WTC11 (cell line): ENCODE measurements around the gene D2HGDH. TPM values are rescaled to one million over a fixed set of nuclear protein-coding genes. Genes with fewer than 3 reads are reported as not detected.

Source experiments
- ATAC-seq: fragments of 200-7000 bp; cut with Tn5 transposase; 2 replicates; pipeline ENCODE4 v1.10.0; 2021; ENCODE audit warnings: mild to moderate bottlenecking, moderate library complexity
- CTCF ChIA-PET: fragments of 300-600 bp; sonication (Branson Sonifier 250); formaldehyde crosslinking; loops from one replicate; lab custom pipeline; 2021; ENCODE audit warnings: antibody characterized with exemption; lab: Charles Lee
- POLR2A ChIA-PET: fragments of 350-600 bp; sonication (Branson Sonifier 250); formaldehyde crosslinking; loops from one replicate; lab custom pipeline; 2021; ENCODE audit warnings: antibody characterized with exemption; lab: Charles Lee
- DNase-seq: peaks from one replicate; pipeline ENCODE4 v3.0.0; 2021; ENCODE audit warnings: low spot score
- H3K27ac Mint-ChIP-seq: 2 replicates; pipeline ENCODE4 v1.8.0; 2021; ENCODE audit warnings: mixed read lengths
- H3K27me3 Mint-ChIP-seq: 2 replicates; pipeline ENCODE4 v1.8.0; 2021; ENCODE audit warnings: low read depth, mild to moderate bottlenecking, moderate library complexity, mixed read lengths
- H3K36me3 Mint-ChIP-seq: 2 replicates; pipeline ENCODE4 v1.8.0; 2021; ENCODE audit warnings: mixed read lengths
- H3K4me1 Mint-ChIP-seq: 2 replicates; pipeline ENCODE4 v1.8.0; 2022; ENCODE audit warnings: mixed read lengths
- H3K4me3 Mint-ChIP-seq: 2 replicates; pipeline ENCODE4 v1.8.0; 2021; ENCODE audit warnings: mild to moderate bottlenecking, moderate library complexity, mixed read lengths
- H3K9me3 Mint-ChIP-seq: 2 replicates; pipeline ENCODE4 v1.8.0; 2021; ENCODE audit warnings: mixed read lengths
- ETV6 ChIP-seq: sonication (generic); formaldehyde crosslinking; IDR thresholded peaks from 2 replicates; pipeline ENCODE4 v1.8.1; 2022; ENCODE audit warnings: mild to moderate bottlenecking, missing genetic modification reagents
- GTF2I ChIP-seq: fragments of 250-450 bp; sonication (Bioruptor Pico); conservative IDR thresholded peaks from 2 replicates; pipeline ENCODE4 v1.4.0; 2021; ENCODE audit warnings: mild to moderate bottlenecking
- NR3C1 ChIP-seq: sonication (generic); formaldehyde crosslinking; conservative IDR thresholded peaks from 2 replicates; pipeline ENCODE4 v1.8.1; 2023; ENCODE audit warnings: low read depth, mild to moderate bottlenecking, missing genetic modification reagents
- RELA ChIP-seq: sonication (generic); formaldehyde crosslinking; IDR thresholded peaks from 2 replicates; pipeline ENCODE4 v1.8.1; 2022; ENCODE audit warnings: missing genetic modification reagents, mild to moderate bottlenecking, borderline replicate concordance
- SMAD4 ChIP-seq: sonication (generic); formaldehyde crosslinking; IDR thresholded peaks from 2 replicates; pipeline ENCODE4 v1.8.0; 2022; ENCODE audit warnings: mild to moderate bottlenecking, missing genetic modification reagents
- ZBTB21 ChIP-seq: sonication (generic); formaldehyde crosslinking; IDR thresholded peaks from 2 replicates; pipeline ENCODE4 v1.8.1; 2023; ENCODE audit warnings: mild to moderate bottlenecking, missing genetic modification reagents, borderline replicate concordance
- ZNF138 ChIP-seq: sonication (generic); formaldehyde crosslinking; conservative IDR thresholded peaks from 2 replicates; pipeline ENCODE4 v1.8.1; 2022; ENCODE audit warnings: mild to moderate bottlenecking, moderate library complexity, missing genetic modification reagents
- total RNA-seq: library from RNA; stranded (reverse); gene quantifications from 3 replicates; pipeline ENCODE4 v1.2.3, GENCODE V29; 2021
- TF ChIP-seq, protein P1 (sequence below): fragments of 250-450 bp; sonication (Bioruptor Pico); IDR thresholded peaks from 2 replicates; pipeline ENCODE4 v1.8.0; 2021; ENCODE audit warnings: mild to moderate bottlenecking
- TF ChIP-seq, protein P2 (sequence below): sonication (generic); formaldehyde crosslinking; IDR thresholded peaks from 2 replicates; pipeline ENCODE4 v1.8.0; 2023; ENCODE audit warnings: missing genetic modification reagents
- TF ChIP-seq, protein P3 (sequence below): sonication (generic); formaldehyde crosslinking; IDR thresholded peaks from 2 replicates; pipeline ENCODE4 v1.8.1; 2023; ENCODE audit warnings: mild to moderate bottlenecking, missing genetic modification reagents
- TF ChIP-seq, protein P4 (sequence below): fragments of 250-450 bp; sonication (Bioruptor Pico); IDR thresholded peaks from 2 replicates; pipeline ENCODE4 v1.9.0; 2021; ENCODE audit warnings: mild to moderate bottlenecking, borderline replicate concordance
- TF ChIP-seq, protein P5 (sequence below): sonication (generic); formaldehyde crosslinking; IDR thresholded peaks from 2 replicates; pipeline ENCODE4 v1.8.1; 2022; ENCODE audit warnings: mild to moderate bottlenecking, missing genetic modification reagents, moderate library complexity, borderline replicate concordance
- TF ChIP-seq, protein P6 (sequence below): fragments of 200-600 bp; IDR thresholded peaks from 2 replicates; pipeline ENCODE4 v1.8.0; 2022; ENCODE audit warnings: antibody characterized with exemption
- TF ChIP-seq, protein P7 (sequence below): sonication (generic); formaldehyde crosslinking; IDR thresholded peaks from 2 replicates; pipeline ENCODE4 v1.8.1; 2023; ENCODE audit warnings: mild to moderate bottlenecking, missing genetic modification reagents, borderline replicate concordance
- TF ChIP-seq, protein P8 (sequence below): sonication (generic); formaldehyde crosslinking; IDR thresholded peaks from 2 replicates; pipeline ENCODE4 v1.8.1; 2023; ENCODE audit warnings: mild to moderate bottlenecking, moderate library complexity, missing genetic modification reagents
- TF ChIP-seq, protein P9 (sequence below): sonication (generic); formaldehyde crosslinking; IDR thresholded peaks from 2 replicates; pipeline ENCODE4 v1.8.0; 2022; ENCODE audit warnings: mild to moderate bottlenecking, missing genetic modification reagents
- TF ChIP-seq, protein P10 (sequence below): fragments of 250-450 bp; sonication (Bioruptor Pico); IDR thresholded peaks from 2 replicates; pipeline ENCODE4 v2.1.2; 2022; ENCODE audit warnings: mild to moderate bottlenecking, moderate library complexity

The D2HGDH gene
- total RNA-seq, 1 experiment from 2014 or later: 22.7 TPM

DNA sequence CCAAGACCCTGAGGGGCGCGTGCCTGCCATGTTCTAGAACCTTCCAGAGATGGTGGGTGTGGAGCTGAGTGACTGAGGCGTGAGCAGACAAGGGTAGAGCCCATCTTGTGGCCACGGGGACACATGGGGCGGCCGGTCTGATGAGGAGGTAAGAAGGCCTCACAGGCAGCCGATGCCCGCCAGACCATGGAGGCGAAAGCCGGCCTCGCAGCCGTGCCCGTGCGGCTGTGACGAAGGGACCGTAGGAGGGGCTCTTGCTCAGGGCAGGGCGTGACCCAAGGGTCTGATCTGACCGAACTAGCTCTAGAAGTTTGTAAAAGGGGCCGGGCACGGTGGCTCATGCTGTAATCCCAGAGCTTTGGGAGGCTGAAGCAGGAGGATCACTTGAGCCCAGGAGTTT is 19.6 kb downstream of the D2HGDH start:
- H3K4me3 Mint-ChIP-seq: no peak overlapping the region
- DNase-seq (no peak), ATAC-seq (no peak)
- no peaks in the 10 kb centered on the region for H3K27me3 Mint-ChIP-seq
- peak overlapping the region; percentile 82 for H3K27ac Mint-ChIP-seq
- H3K36me3 Mint-ChIP-seq: peaks cover 10% of the 10 kb centered on the region
- POLR2A ChIA-PET: no interaction called here
- H3K9me3 Mint-ChIP-seq: no peaks in the 10 kb centered on the region
- CTCF ChIA-PET: no interaction called here
- H3K4me1 Mint-ChIP-seq: no peaks in the 10 kb centered on the region
- TF ChIP-seq, protein P1, sequence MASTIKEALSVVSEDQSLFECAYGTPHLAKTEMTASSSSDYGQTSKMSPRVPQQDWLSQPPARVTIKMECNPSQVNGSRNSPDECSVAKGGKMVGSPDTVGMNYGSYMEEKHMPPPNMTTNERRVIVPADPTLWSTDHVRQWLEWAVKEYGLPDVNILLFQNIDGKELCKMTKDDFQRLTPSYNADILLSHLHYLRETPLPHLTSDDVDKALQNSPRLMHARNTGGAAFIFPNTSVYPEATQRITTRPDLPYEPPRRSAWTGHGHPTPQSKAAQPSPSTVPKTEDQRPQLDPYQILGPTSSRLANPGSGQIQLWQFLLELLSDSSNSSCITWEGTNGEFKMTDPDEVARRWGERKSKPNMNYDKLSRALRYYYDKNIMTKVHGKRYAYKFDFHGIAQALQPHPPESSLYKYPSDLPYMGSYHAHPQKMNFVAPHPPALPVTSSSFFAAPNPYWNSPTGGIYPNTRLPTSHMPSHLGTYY (CRISPR knock-in tag): no peak
- TF ChIP-seq ZNF138 (CRISPR knock-in tag) (no peak), NR3C1 (CRISPR knock-in tag) (no peak), RELA (CRISPR knock-in tag) (no peak), GTF2I (no peak), SMAD4 (CRISPR knock-in tag) (no peak), ETV6 (CRISPR knock-in tag) (no peak), ZBTB21 (CRISPR knock-in tag) (no peak)
- TF ChIP-seq, protein P2, sequence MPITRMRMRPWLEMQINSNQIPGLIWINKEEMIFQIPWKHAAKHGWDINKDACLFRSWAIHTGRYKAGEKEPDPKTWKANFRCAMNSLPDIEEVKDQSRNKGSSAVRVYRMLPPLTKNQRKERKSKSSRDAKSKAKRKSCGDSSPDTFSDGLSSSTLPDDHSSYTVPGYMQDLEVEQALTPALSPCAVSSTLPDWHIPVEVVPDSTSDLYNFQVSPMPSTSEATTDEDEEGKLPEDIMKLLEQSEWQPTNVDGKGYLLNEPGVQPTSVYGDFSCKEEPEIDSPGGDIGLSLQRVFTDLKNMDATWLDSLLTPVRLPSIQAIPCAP (CRISPR knock-in tag): no peak
- TF ChIP-seq, protein P3, sequence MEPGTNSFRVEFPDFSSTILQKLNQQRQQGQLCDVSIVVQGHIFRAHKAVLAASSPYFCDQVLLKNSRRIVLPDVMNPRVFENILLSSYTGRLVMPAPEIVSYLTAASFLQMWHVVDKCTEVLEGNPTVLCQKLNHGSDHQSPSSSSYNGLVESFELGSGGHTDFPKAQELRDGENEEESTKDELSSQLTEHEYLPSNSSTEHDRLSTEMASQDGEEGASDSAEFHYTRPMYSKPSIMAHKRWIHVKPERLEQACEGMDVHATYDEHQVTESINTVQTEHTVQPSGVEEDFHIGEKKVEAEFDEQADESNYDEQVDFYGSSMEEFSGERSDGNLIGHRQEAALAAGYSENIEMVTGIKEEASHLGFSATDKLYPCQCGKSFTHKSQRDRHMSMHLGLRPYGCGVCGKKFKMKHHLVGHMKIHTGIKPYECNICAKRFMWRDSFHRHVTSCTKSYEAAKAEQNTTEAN (CRISPR knock-in tag): no peak
- TF ChIP-seq, protein P4, sequence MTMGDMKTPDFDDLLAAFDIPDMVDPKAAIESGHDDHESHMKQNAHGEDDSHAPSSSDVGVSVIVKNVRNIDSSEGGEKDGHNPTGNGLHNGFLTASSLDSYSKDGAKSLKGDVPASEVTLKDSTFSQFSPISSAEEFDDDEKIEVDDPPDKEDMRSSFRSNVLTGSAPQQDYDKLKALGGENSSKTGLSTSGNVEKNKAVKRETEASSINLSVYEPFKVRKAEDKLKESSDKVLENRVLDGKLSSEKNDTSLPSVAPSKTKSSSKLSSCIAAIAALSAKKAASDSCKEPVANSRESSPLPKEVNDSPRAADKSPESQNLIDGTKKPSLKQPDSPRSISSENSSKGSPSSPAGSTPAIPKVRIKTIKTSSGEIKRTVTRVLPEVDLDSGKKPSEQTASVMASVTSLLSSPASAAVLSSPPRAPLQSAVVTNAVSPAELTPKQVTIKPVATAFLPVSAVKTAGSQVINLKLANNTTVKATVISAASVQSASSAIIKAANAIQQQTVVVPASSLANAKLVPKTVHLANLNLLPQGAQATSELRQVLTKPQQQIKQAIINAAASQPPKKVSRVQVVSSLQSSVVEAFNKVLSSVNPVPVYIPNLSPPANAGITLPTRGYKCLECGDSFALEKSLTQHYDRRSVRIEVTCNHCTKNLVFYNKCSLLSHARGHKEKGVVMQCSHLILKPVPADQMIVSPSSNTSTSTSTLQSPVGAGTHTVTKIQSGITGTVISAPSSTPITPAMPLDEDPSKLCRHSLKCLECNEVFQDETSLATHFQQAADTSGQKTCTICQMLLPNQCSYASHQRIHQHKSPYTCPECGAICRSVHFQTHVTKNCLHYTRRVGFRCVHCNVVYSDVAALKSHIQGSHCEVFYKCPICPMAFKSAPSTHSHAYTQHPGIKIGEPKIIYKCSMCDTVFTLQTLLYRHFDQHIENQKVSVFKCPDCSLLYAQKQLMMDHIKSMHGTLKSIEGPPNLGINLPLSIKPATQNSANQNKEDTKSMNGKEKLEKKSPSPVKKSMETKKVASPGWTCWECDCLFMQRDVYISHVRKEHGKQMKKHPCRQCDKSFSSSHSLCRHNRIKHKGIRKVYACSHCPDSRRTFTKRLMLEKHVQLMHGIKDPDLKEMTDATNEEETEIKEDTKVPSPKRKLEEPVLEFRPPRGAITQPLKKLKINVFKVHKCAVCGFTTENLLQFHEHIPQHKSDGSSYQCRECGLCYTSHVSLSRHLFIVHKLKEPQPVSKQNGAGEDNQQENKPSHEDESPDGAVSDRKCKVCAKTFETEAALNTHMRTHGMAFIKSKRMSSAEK (CRISPR knock-in tag): no peak
- TF ChIP-seq, protein P5, sequence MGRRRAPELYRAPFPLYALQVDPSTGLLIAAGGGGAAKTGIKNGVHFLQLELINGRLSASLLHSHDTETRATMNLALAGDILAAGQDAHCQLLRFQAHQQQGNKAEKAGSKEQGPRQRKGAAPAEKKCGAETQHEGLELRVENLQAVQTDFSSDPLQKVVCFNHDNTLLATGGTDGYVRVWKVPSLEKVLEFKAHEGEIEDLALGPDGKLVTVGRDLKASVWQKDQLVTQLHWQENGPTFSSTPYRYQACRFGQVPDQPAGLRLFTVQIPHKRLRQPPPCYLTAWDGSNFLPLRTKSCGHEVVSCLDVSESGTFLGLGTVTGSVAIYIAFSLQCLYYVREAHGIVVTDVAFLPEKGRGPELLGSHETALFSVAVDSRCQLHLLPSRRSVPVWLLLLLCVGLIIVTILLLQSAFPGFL (CRISPR knock-in tag): no peak
- TF ChIP-seq, protein P6, sequence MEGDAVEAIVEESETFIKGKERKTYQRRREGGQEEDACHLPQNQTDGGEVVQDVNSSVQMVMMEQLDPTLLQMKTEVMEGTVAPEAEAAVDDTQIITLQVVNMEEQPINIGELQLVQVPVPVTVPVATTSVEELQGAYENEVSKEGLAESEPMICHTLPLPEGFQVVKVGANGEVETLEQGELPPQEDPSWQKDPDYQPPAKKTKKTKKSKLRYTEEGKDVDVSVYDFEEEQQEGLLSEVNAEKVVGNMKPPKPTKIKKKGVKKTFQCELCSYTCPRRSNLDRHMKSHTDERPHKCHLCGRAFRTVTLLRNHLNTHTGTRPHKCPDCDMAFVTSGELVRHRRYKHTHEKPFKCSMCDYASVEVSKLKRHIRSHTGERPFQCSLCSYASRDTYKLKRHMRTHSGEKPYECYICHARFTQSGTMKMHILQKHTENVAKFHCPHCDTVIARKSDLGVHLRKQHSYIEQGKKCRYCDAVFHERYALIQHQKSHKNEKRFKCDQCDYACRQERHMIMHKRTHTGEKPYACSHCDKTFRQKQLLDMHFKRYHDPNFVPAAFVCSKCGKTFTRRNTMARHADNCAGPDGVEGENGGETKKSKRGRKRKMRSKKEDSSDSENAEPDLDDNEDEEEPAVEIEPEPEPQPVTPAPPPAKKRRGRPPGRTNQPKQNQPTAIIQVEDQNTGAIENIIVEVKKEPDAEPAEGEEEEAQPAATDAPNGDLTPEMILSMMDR: no peak
- TF ChIP-seq, protein P7, sequence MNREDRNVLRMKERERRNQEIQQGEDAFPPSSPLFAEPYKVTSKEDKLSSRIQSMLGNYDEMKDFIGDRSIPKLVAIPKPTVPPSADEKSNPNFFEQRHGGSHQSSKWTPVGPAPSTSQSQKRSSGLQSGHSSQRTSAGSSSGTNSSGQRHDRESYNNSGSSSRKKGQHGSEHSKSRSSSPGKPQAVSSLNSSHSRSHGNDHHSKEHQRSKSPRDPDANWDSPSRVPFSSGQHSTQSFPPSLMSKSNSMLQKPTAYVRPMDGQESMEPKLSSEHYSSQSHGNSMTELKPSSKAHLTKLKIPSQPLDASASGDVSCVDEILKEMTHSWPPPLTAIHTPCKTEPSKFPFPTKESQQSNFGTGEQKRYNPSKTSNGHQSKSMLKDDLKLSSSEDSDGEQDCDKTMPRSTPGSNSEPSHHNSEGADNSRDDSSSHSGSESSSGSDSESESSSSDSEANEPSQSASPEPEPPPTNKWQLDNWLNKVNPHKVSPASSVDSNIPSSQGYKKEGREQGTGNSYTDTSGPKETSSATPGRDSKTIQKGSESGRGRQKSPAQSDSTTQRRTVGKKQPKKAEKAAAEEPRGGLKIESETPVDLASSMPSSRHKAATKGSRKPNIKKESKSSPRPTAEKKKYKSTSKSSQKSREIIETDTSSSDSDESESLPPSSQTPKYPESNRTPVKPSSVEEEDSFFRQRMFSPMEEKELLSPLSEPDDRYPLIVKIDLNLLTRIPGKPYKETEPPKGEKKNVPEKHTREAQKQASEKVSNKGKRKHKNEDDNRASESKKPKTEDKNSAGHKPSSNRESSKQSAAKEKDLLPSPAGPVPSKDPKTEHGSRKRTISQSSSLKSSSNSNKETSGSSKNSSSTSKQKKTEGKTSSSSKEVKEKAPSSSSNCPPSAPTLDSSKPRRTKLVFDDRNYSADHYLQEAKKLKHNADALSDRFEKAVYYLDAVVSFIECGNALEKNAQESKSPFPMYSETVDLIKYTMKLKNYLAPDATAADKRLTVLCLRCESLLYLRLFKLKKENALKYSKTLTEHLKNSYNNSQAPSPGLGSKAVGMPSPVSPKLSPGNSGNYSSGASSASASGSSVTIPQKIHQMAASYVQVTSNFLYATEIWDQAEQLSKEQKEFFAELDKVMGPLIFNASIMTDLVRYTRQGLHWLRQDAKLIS (CRISPR knock-in tag): no peak
- TF ChIP-seq, protein P8, sequence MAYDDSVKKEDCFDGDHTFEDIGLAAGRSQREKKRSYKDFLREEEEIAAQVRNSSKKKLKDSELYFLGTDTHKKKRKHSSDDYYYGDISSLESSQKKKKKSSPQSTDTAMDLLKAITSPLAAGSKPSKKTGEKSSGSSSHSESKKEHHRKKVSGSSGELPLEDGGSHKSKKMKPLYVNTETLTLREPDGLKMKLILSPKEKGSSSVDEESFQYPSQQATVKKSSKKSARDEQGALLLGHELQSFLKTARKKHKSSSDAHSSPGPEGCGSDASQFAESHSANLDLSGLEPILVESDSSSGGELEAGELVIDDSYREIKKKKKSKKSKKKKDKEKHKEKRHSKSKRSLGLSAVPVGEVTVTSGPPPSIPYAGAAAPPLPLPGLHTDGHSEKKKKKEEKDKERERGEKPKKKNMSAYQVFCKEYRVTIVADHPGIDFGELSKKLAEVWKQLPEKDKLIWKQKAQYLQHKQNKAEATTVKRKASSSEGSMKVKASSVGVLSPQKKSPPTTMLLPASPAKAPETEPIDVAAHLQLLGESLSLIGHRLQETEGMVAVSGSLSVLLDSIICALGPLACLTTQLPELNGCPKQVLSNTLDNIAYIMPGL: no peak
- TF ChIP-seq, protein P9, sequence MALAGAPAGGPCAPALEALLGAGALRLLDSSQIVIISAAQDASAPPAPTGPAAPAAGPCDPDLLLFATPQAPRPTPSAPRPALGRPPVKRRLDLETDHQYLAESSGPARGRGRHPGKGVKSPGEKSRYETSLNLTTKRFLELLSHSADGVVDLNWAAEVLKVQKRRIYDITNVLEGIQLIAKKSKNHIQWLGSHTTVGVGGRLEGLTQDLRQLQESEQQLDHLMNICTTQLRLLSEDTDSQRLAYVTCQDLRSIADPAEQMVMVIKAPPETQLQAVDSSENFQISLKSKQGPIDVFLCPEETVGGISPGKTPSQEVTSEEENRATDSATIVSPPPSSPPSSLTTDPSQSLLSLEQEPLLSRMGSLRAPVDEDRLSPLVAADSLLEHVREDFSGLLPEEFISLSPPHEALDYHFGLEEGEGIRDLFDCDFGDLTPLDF (CRISPR knock-in tag): no peak
- TF ChIP-seq, protein P10, sequence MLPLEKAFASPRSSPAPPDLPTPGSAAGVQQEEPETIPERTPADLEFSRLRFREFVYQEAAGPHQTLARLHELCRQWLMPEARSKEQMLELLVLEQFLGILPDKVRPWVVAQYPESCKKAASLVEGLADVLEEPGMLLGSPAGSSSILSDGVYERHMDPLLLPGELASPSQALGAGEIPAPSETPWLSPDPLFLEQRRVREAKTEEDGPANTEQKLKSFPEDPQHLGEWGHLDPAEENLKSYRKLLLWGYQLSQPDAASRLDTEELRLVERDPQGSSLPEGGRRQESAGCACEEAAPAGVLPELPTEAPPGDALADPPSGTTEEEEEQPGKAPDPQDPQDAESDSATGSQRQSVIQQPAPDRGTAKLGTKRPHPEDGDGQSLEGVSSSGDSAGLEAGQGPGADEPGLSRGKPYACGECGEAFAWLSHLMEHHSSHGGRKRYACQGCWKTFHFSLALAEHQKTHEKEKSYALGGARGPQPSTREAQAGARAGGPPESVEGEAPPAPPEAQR (CRISPR knock-in tag): no peak
